Stimulated activated CD8-positive, alpha-beta memory T cell treated with anti-CD3 and anti-CD28 coated beads, Interleukin-15, amount 100 ng/mL, for 48 hours (primary cell): Measurements from ENCODE around the gene WIPF2.
A peak's percentile ranks its signal among the peaks of the same experiment; 100 is the strongest.

Experiments
- DNase-seq, 2 donors: peaks; one replicate each; pipeline ENCODE4 v3.0.0-alpha.2; 2020; ENCODE audit warnings: low read depth in 2 of 2

WIPF2 gene

DNA sequence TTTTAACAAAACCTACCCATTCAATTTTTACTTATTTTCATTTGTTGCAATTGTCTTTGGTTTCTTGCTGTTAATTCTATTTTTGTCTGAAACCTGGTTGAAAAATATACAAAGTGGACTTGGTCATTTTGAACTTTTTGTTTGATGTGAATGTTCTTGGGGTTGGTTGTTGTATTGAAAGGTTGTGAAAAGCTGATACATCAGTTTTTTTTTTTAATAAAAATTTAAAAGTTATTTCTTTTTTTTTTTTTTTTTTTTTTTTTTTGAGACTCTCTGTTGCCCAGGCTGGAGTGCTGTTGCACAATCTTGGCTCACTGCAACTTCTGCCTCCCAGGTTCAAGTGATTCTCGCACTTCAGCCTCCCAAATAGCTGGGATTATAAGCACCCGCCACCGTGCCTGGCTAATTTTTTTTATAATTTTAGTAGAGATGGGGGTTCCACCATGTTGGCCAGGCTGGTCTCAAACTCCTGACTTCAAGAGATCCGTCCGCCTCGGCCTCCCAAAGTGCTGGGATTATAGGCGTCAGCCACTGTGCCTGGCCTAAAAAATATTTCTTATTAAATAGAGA is 28.9 kb downstream of the WIPF2 start:
- no peak for DNase-seq

DNA sequence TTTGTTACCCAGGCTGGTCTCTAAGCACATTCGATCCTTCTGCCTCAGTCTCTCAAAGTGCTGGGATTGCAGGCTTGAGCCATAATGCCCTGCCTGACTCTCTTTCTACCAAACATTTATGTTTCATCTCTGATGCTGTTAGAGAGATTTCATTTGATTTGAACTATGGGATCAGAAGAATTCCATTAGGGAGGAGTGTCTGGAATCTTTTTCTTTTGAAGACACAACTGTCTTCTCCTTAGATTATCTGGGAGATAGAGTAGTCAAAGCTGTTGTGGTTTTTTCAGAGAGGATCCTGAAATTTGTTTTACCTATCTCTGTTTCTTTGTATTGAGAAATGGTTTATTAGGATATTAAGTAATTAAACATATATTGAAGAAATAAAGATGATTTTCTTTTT is 29.4 kb downstream of the WIPF2 start:
- DNase-seq: no peak

DNA sequence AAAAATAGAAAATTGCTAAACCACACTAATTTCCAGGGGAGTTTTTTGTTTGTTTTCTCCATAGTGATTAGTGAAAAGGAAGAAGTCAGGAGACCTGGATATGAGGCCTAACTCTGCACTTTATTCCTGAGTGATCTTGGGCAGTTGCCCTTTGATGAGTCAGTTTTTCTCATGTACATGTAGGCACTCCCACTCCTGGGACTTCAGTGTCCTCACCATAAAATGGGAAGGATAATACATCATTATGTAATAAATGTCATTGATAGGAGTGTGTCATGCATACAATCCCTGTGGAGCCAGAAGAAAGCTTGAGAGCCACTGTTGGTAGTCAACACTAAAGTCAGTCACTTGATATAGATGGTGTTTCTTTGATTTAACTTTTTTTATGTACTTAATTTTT is 32.5 kb downstream of the WIPF2 start:
- DNase-seq: no peak

DNA sequence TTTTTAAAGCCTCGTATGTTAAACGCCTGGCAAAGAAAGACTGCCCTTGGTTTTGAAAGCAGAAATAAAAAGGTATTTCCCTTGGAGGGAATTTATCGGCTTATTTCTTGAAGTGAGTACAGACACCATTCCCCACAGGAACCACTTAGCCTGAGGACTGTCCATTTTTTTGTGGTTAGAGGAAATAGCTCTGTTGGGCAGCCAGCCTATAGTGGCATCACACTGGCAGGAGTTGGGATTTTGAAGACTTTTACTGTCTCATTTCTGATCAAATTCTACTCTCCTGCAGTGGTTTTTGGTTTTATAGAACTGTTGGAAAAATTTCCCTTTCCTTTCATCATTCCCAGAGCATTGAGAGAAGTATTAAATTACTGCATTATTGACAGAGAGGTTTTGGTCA is 34.5 kb downstream of the WIPF2 start:
- no peak for DNase-seq

DNA sequence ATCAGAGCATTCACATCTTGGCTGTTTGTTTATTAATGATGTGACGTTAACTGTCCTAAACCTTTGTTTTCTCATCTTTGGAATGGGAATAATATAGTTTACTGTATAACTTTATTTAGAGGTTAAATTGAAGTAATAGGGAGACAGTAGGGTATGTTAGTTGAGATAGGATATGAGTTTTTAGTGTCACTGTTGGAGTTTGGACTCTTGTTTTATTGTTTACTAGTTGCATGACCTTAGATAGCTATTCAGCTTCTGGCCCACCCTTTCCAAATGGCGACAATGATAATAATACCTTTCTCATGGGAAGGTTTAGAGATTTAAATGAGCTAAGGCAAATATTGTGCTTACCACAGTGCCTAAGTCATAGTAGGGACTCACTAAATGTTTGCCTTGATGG is 40.4 kb downstream of the WIPF2 start:
- no peak for DNase-seq

DNA sequence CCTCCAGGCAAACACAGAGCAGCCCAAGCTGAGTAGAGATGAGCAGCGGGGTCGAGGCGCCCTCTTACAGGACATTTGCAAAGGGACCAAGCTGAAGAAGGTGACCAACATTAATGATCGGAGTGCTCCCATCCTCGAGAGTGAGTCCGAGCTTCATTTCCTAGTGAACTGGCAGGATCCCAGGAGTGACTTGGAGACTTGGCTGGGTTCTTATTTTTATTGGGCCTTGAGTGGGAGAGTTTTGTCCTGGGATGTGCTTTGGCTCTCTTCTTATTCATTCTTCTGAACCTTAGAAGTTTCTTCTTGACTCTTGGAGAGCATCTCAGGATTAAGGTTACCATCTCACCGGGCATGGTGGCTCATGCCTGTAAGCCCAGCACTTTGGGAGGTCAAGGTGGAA is 41.4 kb downstream of the WIPF2 start:
- no peak for DNase-seq

DNA sequence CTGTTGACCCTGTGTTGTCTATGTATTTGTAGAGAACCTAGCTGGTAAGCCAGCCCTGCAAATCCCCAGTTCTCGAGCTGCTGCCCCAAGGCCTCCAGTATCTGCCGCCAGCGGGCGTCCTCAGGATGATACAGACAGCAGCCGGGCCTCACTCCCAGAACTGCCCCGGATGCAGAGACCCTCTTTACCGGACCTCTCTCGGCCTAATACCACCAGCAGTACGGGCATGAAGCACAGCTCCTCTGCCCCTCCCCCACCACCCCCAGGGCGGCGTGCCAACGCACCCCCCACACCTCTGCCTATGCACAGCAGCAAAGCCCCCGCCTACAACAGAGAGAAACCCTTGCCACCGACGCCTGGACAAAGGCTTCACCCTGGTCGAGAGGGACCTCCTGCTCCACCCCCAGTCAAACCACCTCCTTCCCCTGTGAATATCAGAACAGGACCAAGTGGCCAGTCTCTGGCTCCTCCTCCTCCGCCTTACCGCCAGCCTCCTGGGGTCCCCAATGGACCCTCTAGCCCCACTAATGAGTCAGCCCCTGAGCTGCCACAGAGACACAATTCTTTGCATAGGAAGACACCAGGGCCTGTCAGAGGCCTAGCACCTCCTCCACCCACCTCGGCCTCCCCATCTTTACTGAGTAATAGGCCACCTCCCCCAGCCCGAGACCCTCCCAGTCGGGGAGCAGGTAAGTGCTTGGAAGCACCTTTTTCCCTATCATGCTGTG is 45.5 kb downstream of the WIPF2 start:
- DNase-seq: no peak

DNA sequence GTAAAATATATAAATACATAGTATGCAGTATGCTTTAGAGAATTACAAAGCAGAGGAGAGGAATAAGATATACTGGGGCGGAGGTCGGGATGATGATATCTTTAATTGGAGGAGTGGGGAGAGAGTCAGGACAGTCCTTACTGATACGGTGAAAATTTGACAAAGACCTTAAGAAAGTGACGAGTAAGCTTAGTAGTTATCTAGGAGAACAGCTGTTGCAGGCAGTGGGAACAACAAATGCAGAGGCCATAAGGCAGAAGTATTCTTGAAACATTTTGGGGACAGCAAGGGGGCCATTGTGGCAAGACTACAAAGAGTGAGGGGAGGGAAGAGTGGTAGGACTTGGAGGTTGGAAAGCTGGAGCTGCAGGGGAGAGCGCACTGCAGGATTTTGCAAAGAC is 46.2 kb downstream of the WIPF2 start:
- DNase-seq: no peak

DNA sequence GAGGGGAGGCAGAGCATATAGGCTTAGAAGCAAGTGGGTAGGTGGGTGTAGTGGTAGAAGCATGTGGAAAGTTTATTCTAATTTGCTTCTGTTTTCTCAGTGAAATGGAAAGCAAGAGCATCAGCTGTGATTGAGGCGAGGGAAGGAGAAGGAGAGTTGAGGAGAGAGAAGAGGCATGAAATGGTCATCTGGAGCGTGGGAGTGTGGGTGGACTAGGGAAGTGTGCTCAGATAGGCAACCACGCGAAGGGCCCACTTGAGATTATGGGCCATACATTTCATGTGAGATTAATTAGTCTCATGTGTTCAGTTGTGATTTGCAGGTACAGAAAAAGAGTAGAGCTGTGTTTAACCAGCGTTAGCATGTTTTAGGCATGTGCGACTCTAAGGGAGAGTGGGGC is 47.8 kb downstream of the WIPF2 start:
- DNase-seq: no peak

DNA sequence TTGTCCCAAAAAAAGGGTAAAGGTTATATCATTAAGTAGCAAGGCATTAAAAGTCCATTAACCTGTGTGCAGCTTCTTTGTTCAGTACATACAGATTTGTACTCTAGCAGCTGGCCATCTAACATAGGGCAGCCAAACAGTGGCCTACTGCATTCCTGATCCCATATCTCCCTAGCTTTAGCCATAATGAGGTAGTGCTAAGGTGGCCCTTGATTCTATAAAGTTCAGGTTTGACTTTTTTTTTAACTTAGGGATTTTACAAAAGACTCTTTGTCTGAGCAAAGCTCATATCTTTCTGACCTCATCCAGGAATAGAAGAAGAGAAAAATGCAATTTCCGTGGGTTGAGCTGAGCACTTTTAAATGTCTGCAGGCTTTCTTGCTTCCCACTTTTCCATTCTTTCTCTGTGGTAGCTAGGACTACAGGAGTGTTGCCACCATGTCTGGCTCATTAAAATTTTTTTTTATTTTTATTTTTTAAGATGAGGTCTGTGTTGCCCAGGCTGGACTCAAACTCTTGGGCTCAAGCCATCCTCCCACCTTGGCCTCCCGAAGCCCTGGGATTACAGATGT is 49.1 kb downstream of the WIPF2 start:
- DNase-seq: no peak

DNA sequence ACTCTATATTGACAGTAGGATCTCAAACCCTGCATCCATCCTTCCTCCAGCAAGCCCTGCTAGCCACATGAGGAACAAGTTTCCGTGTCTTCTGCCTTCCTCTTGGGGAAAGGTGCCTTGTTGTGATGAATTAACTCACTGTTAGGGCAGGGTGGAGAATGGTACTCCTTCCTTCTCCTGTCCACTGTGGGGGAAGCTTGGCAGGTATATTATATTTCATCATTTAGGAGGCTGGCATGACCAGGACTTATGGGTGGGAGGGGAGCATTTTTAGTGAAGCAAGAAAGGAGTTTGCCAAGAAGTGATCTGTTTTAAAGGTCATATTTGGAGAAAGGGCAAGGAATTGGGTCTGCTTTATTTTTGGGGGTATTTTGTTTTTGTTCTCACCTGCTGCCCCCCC is 59.3 kb downstream of the WIPF2 start:
- no peak for DNase-seq

DNA sequence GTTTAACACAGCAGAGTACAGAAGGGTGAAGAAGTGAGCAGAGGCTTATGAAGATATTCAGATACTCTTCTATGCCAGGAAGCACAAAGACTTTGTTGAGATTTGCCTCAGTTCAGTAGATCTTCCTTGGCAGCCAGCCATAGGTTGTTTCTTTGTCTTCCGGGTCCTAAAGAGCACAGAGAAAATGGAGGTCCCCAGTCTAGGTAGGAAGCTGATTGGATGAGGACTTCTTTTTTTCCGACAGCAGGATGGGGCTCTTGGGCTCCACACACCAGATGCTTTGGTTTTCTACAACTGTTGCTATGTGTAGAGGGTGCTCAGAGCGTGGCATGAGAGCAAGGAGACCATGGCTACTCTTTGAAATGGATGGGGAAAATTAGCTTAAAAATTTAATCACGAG is 60.3 kb downstream of the WIPF2 start:
- no peak for DNase-seq

DNA sequence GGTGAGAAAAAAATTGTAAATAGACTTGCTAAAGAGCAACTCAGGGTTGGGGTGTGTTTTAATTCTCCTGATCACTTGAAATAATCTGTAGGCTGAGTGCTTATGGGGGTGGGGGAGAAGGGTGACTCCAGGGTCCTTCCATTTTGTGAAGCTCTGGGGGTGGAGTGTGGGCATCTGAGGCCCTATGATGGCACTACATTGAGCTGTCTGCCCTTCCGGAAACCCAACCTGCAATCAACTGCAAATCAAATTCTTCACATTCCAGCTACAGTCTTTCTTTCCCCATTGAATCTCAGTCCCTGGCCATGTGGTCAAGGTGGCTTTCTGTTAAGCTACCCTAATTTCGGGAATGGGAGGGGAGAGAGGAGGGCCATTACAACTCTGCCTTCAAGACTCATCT is 62.6 kb downstream of the WIPF2 start:
- DNase-seq: no peak

DNA sequence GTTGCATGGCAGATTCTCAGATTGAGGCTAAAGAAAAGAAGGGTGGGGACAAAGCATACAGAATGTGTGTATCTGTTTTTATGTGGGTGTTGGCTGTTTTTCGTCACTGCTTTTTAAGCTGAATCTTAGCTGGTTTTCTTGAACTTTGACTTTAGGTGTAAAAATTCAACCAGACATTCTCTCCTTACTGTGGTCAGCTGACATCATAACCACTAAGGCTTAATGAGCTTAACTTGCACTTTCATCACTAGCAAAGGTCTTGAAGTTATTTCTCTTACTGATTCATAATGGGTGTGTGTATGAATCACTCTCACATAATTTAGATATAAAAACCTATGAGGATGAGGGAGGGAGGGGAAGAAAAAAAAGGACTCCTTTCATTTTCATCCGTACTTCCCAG is 64.6 kb downstream of the WIPF2 start:
- no peak for DNase-seq

DNA sequence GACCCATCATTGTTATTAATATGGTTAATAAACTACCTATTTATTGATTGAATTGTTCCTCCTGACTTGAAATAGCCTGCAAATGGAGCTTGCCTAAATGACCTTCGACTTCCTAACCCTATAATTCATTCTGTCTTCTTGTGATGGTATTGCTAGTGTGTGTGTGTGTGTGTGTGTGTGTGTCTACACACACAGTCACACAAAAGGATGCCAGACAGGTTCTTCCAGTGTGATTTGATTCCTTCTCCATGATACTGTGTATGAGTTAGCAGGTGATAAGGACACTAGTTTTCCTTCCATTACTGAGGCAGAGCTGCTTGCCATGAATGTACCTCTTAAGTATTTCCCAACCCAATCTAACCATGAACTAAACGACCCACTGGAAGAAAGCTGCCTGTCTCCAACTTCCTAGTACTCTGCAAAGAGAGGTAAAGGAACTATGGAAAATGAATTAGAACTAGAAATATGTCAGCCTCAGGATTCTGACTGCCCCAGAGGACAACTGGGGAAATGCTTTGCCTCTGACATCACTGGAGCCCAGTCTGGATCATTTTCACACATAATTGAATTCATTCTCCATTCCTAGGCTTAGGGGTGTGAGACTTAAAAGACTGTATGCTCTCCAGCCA is 65.1 kb downstream of the WIPF2 start:
- DNase-seq: no peak

DNA sequence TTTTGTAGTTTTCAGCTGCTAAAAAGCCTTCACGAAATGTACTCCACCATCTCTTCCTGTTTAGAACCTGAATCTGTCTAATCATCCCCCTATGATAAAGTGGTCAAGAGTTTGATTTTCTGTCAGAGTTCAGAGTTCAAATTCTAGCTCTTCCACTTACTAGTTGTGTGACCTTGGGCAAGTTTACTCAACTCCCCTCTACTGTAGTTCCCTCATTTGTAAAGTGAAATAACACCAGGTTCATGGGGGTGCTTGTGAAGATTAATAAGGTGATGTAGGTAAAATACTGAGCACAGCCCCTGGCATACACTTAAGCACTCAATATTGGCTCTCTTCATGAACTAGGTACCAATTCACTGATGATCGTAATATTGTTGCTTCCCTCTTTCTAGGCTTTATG is 67.4 kb downstream of the WIPF2 start:
- no peak for DNase-seq

DNA sequence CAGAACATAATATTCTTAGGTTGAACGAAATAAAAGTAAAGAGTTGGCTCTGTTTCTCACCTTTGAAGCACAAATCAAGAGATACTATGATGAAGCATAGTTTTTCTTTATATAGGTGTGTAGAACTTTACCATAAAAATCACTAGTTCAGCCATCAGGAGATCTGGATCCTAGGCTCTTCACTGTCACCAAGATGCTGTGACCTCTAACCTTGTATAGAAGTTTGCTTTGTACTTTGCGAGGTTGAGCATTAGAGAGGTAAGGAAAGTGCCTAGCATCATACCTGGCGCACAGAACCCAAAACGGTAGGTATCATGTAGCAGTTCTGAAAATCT is 68.0 kb downstream of the WIPF2 start:
- DNase-seq: no peak

DNA sequence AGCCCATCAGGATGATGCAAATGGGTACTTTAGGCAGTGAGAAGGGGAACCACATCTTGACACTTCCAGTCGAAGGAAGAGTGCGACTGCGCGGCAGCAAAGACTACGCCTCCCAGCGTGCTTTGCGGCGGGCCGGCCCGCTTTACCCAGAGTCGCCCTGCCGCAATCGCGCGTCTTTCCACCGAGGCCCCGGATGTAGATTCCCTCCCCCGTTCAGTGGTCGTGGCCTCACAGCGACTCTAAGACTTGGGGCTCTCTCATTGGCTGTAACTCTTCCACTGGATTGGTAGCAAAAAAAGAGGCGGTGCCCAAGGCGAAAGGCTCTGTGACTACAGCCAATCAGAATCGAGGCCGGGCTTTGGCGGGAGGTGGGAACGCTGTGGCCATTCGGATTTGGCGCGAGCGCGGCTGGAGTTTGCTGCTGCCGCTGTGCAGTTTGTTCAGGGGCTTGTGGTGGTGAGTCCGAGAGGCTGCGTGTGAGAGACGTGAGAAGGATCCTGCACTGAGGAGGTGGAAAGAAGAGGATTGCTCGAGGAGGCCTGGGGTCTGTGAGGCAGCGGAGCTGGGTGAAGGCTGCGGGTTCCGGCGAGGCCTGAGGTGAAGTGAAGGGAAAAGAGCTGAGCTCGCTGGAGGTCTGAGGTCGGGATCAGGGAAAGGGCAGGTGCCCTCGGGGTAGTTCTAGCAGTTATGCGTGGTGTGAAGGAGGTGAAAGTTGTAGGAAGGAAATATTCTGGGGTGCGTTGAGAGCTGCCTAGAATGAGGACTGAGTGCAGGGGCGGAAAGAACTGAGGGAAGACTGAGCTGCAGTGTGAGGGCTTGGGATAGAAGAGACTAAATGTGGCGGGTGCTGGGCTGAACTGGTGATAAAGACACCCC is 68.6 kb downstream of the WIPF2 start, which contains the start of gene CDC6:
TSS of gene CDC6 (plus strand) at position 386 of the 876 bp plus-strand sequence. CDS start 1,542 bp downstream, outside the sequence.
- peak; percentile 97 to 99 for DNase-seq

DNA sequence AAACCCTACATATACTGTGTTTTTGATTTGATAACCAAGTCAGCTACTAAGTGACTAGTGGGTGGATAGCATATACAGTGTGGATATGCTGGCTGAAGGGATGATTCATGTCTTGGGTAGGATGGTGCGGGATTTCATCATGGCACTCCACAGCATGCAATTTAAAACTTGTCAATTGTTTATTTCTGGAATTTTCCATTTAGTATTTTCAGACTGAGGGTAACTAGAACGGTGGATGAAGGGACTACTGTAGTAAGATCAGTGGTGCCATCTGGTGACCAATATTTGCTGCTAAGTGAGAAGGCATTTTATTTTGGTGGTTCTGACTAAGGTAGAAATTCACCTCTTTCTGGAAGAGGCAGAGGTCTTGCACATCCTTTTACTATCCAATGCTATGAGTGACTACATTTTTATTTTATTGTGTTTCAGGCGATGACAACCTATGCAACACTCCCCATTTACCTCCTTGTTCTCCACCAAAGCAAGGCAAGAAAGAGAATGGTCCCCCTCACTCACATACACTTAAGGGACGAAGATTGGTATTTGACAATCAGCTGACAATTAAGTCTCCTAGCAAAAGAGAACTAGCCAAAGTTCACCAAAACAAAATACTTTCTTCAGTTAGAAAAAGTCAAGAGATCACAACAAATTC is 71.7 kb downstream of the WIPF2 start:
- no peak for DNase-seq

DNA sequence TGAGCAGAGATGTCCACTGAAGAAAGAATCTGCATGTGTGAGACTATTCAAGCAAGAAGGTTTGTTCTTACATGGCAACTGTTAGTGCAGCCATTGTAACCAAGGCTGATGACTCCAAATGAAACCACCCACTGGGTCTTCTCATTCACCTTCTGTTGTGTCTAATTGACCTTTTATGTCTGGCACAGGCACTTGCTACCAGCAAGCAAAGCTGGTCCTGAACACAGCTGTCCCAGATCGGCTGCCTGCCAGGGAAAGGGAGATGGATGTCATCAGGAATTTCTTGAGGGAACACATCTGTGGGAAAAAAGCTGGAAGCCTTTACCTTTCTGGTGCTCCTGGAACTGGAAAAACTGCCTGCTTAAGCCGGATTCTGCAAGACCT is 72.2 kb downstream of the WIPF2 start:
- no peak for DNase-seq

DNA sequence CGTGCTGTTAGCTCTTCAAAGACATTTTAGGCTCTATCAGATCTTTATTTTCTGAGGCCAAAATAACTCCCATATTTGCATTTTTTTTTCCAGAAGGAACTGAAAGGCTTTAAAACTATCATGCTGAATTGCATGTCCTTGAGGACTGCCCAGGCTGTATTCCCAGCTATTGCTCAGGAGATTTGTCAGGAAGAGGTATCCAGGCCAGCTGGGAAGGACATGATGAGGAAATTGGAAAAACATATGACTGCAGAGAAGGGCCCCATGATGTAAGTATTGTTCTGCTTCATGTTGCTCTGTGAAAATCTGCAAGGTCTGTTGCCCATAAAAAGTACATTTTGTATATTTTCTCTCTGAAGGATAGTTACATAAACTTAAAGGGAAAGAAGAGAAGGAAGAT is 74.3 kb downstream of the WIPF2 start:
- DNase-seq: no peak
